BE2C (cell line): ENCODE results near the gene JAG1.

Experiments
- DNase-seq: peaks from one replicate; pipeline ENCODE4 v3.0.0-alpha.2; 2020
- H3K27me3 ChIP-seq: fragments of 250-450 bp; sonication (Bioruptor Pico); 2 replicates; pipeline ENCODE4 v1.5.1; 2020; ENCODE audit warnings: mild to moderate bottlenecking
- H3K36me3 ChIP-seq: fragments of 250-450 bp; sonication (Bioruptor Pico); 2 replicates; pipeline ENCODE4 v1.5.1; 2020; ENCODE audit warnings: mild to moderate bottlenecking
- H3K4me1 ChIP-seq: fragments of 250-450 bp; sonication (Bioruptor Pico); 2 replicates; pipeline ENCODE4 v1.5.1; 2020
- H3K4me3 ChIP-seq: 2 replicates; pipeline ENCODE4 v1.5.1; 2011; ENCODE audit warnings: low read depth, low read length
- H3K9me3 ChIP-seq: fragments of 250-450 bp; sonication (Bioruptor Pico); 2 replicates; pipeline ENCODE4 v1.5.1; 2020
- CTCF ChIP-seq: IDR thresholded peaks from 2 replicates; pipeline ENCODE4 v1.5.1; 2012; ENCODE audit warnings: mild to moderate bottlenecking, low read depth, low read length

JAG1 gene

GRCh38 chr20:10636326-10636818 is 37.4 kb downstream of the JAG1 start:
- H3K36me3 ChIP-seq = no peaks in the 10 kb centered on the region
- no peak for DNase-seq
- H3K4me1 ChIP-seq = no peaks in the 10 kb centered on the region

GRCh38 chr20:10635476-10636208 is 38.2 kb downstream of the JAG1 start:
- Histone ChIP-seq H3K4me3 (no peak overlapping the region), H3K9me3 (no peaks in the 10 kb centered on the region), H3K36me3 (no peaks in the 10 kb centered on the region), H3K27me3 (no peaks in the 10 kb centered on the region), H3K4me1 (no peaks in the 10 kb centered on the region)
- no peak for DNase-seq
- no peak for TF ChIP-seq CTCF

More at GRCh38 chr20:10636326-10636818, 37.4 kb downstream of the JAG1 start:
- H3K4me3 ChIP-seq = no peak overlapping the region
- no peaks in the 10 kb centered on the region for H3K9me3 ChIP-seq
- no peaks in the 10 kb centered on the region for H3K27me3 ChIP-seq
- TF ChIP-seq CTCF = no peak

- no peaks in the 10 kb centered on the region for H3K9me3 ChIP-seq
- H3K36me3 ChIP-seq = no peaks in the 10 kb centered on the region
- H3K27me3 ChIP-seq = no peaks in the 10 kb centered on the region
- H3K4me1 ChIP-seq = no peaks in the 10 kb centered on the region
- H3K4me3 ChIP-seq = no peak overlapping the region
- no peak for DNase-seq
- no peak for TF ChIP-seq CTCF
Observed at GRCh38 chr20:10634683-10635411, 39.0 kb downstream of the JAG1 start.

- Histone ChIP-seq H3K4me1 (no peaks in the 10 kb centered on the region), H3K4me3 (no peak overlapping the region), H3K9me3 (no peaks in the 10 kb centered on the region), H3K27me3 (no peaks in the 10 kb centered on the region), H3K36me3 (no peaks in the 10 kb centered on the region)
- DNase-seq = no peak
- no peak for TF ChIP-seq CTCF
Observed at GRCh38 chr20:10634211-10634610, 39.6 kb downstream of the JAG1 start.

- no peak for DNase-seq
- no peaks in the 10 kb centered on the region for H3K36me3 ChIP-seq
- H3K9me3 ChIP-seq = no peaks in the 10 kb centered on the region
- TF ChIP-seq CTCF = no peak
- no peaks in the 10 kb centered on the region for H3K4me1 ChIP-seq
- no peaks in the 10 kb centered on the region for H3K27me3 ChIP-seq
- no peak overlapping the region for H3K4me3 ChIP-seq
Observed at GRCh38 chr20:10633718-10634117, 40.1 kb downstream of the JAG1 start.
